Heart left ventricle (tissue), 13 donors: ENCODE results near the gene TRPM2.

Source experiments
- POLR2A ChIP-seq, 2 donors: fragments of 450-650 bp; IDR thresholded peaks; one replicate each; pipeline ENCODE4 v1.6.1; 2017; ENCODE audit warnings: antibody characterized with exemption in 2 of 2, mild to moderate bottlenecking in 2 of 2, moderate library complexity in 2 of 2
- TF ChIP-seq, protein P1 (sequence below), 12 donors: fragments of 200-600 bp; sonication (generic) in 4 of 12; IDR thresholded peaks; one replicate each; pipeline versions ENCODE4 v1.5.0 to v1.8.0; 2018 to 2022; ENCODE audit warnings: antibody characterized with exemption in 12 of 12, mild to moderate bottlenecking in 5 of 12
- donor health status: ischemic (EF 13 %, LVEDD 7.1; RV severe dilation, severe dysfunction).
- donor health status: DM: no; HTN: yes; CAD: no.
- donor health status: DM: no; HTN: no; CAD: no.
- donor health status: ischemic (EF 25% LVEDD 6.9; RV normal size, moderate dysfunction).
- donor health status: ischemic (EF 25% LVEDD 5.7; RV mildly dilated, moderate dysfunction).
- donor health status: ischemic (EF 35%, LVEDD 5.7; RV mildly dilated, moderate dysfunction).
- donor health status: nonischemic (EF 11% LVEDD 7.7; RV severe dilation, severe dysfunction).
- donor health status: DM: yes; HTN: yes; CAD: no.
- donor health status: PGD.
- donor health status: ischemic (EF 29% LVEDD 5.4; RV normal size, mild dysfunction).
- donor health status: nonischemic (EF 23%, LVEDD 6.1; RV moderate dilation, normal function).

DNA sequence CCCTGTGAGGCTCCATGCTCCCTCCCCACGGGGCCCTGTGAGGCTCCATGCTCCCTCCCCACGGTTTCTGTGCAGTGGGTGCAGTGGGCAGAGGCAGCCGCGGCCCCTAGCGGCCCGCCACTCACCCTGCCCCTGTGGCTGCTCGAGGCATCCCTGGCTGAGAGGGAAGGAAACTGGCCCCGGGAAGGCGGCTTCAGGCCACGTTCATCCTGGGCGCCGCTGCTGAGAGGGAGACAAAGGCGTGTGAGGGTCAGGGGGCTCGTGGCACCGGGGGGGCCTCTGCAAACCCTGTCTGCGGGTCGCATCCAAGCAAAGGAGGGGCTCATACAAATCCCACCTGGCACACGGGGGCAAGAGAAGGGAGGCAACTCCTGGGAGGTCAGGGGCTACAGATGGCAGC is 22.7 kb upstream of the TRPM2 start:
- TF ChIP-seq, protein P1, sequence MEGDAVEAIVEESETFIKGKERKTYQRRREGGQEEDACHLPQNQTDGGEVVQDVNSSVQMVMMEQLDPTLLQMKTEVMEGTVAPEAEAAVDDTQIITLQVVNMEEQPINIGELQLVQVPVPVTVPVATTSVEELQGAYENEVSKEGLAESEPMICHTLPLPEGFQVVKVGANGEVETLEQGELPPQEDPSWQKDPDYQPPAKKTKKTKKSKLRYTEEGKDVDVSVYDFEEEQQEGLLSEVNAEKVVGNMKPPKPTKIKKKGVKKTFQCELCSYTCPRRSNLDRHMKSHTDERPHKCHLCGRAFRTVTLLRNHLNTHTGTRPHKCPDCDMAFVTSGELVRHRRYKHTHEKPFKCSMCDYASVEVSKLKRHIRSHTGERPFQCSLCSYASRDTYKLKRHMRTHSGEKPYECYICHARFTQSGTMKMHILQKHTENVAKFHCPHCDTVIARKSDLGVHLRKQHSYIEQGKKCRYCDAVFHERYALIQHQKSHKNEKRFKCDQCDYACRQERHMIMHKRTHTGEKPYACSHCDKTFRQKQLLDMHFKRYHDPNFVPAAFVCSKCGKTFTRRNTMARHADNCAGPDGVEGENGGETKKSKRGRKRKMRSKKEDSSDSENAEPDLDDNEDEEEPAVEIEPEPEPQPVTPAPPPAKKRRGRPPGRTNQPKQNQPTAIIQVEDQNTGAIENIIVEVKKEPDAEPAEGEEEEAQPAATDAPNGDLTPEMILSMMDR (IDR thresholded peaks at IDR 0.05), result no peak
- TF ChIP-seq POLR2A (IDR thresholded peaks at IDR 0.05), result no peak
